Measurements from ENCODE around the gene NBEA.
A peak's percentile ranks its signal among the peaks of the same experiment; 100 is the strongest.
"Not testable (repeated sequence)": the region's sequence is repeated elsewhere in the genome, so short reads cannot be mapped to it uniquely, and the experiment has no call there.

NBEA gene

GRCh38 chr13:35058585-35058984 lies 116.5 kb downstream of the NBEA start:
- not testable (repeated sequence) for DNase-seq (ENCODE audit: low spot score)

- no peak for DNase-seq (ENCODE audit: low spot score)
These were observed 144.6 kb downstream of the NBEA start for GRCh38 chr13:35086667-35087066.

- DNase-seq (ENCODE audit: low spot score) = no peak
These were observed 150.2 kb downstream of the NBEA start for GRCh38 chr13:35092251-35092650.

GRCh38 chr13:35092751-35093150 lies 150.7 kb downstream of the NBEA start:
- no peak for DNase-seq (ENCODE audit: low spot score)

- no peak for DNase-seq (ENCODE audit: low spot score)
These were observed 151.3 kb downstream of the NBEA start for GRCh38 chr13:35093356-35093755.

GRCh38 chr13:35106771-35107170 lies 164.7 kb downstream of the NBEA start:
- not testable (repeated sequence) for DNase-seq (ENCODE audit: low spot score)

- no peak for DNase-seq (ENCODE audit: low spot score)
These were observed 165.5 kb downstream of the NBEA start for GRCh38 chr13:35107535-35107934.

- not testable (repeated sequence) for DNase-seq (ENCODE audit: low spot score)
These were observed 171.5 kb downstream of the NBEA start for GRCh38 chr13:35113612-35114011.

- DNase-seq (ENCODE audit: low spot score) = no peak
These were observed 185.4 kb downstream of the NBEA start for GRCh38 chr13:35127466-35127865.

- DNase-seq (ENCODE audit: low spot score) = no peak
These were observed 187.4 kb downstream of the NBEA start for GRCh38 chr13:35129500-35129899.

- no peak for DNase-seq (ENCODE audit: low spot score)
These were observed 189.4 kb downstream of the NBEA start for GRCh38 chr13:35131471-35131870.

GRCh38 chr13:35136585-35136984 lies 194.5 kb downstream of the NBEA start:
- DNase-seq (ENCODE audit: low spot score) = no peak

- no peak for DNase-seq (ENCODE audit: low spot score)
These were observed 197.5 kb downstream of the NBEA start for GRCh38 chr13:35139591-35139990.

- no peak for DNase-seq (ENCODE audit: low spot score)
These were observed 198.3 kb downstream of the NBEA start for GRCh38 chr13:35140321-35140720.

- no peak for DNase-seq (ENCODE audit: low spot score)
These were observed 198.8 kb downstream of the NBEA start for GRCh38 chr13:35140831-35141230.

- no peak for DNase-seq (ENCODE audit: low spot score)
These were observed 201.1 kb downstream of the NBEA start for GRCh38 chr13:35143123-35143522.

GRCh38 chr13:35144166-35144890 lies 202.3 kb downstream of the NBEA start:
- DNase-seq (ENCODE audit: low spot score) = no peak

GRCh38 chr13:35146686-35147085 lies 204.6 kb downstream of the NBEA start:
- no peak for DNase-seq (ENCODE audit: low spot score)

GRCh38 chr13:35157143-35157755 lies 215.2 kb downstream of the NBEA start:
- peak; percentile 49 for DNase-seq (ENCODE audit: low spot score)

GRCh38 chr13:35159041-35159440 lies 217.0 kb downstream of the NBEA start:
- no peak for DNase-seq (ENCODE audit: low spot score)

- DNase-seq (ENCODE audit: low spot score) = no peak
These were observed 218.8 kb downstream of the NBEA start for GRCh38 chr13:35160896-35161295.

GRCh38 chr13:35162420-35162819 lies 220.3 kb downstream of the NBEA start:
- no peak for DNase-seq (ENCODE audit: low spot score)

- no peak for DNase-seq (ENCODE audit: low spot score)
These were observed 221.6 kb downstream of the NBEA start for GRCh38 chr13:35163674-35164073.
